D721Med (cell line): ENCODE results near the gene MEOX1.

ENCODE experiments used
- DNase-seq: peaks from one replicate; pipeline ENCODE4 v3.0.0; 2011; ENCODE audit warnings: low spot score; ENCODE audit not compliant: insufficient read length
- FAIRE-seq: peaks from 2 replicates; lab custom pipeline; 2011; peaks lifted over from hg19 to GRCh38; lab: Jason Lieb, UNC
- TF ChIP-seq, protein P1 (sequence below): IDR thresholded peaks from 2 replicates; pipeline ENCODE4 v1.5.1; 2012; ENCODE audit warnings: mild to moderate bottlenecking, control low read depth; ENCODE audit not compliant: insufficient read depth; ENCODE audit errors: missing control alignments

MEOX1 gene

DNA sequence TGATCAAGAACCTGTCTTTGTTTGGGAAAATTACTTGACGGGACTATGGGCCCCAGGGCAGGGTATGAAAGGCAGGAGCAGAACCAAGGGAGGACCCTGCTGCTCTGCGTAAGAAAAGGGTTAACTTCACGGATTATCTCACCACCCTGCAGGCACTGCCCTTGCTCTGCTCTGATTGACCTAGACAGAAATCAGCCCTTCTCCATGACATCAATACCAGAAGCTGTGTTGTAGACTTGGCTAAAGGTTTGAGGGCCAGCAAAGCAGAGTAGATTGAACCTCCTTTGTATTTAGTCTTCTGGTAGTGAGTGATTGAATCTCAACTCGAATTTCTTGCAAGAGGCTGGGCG is 62.7 kb downstream of the MEOX1 start:
- FAIRE-seq (no peak), DNase-seq (no peak)
- TF ChIP-seq, protein P1, sequence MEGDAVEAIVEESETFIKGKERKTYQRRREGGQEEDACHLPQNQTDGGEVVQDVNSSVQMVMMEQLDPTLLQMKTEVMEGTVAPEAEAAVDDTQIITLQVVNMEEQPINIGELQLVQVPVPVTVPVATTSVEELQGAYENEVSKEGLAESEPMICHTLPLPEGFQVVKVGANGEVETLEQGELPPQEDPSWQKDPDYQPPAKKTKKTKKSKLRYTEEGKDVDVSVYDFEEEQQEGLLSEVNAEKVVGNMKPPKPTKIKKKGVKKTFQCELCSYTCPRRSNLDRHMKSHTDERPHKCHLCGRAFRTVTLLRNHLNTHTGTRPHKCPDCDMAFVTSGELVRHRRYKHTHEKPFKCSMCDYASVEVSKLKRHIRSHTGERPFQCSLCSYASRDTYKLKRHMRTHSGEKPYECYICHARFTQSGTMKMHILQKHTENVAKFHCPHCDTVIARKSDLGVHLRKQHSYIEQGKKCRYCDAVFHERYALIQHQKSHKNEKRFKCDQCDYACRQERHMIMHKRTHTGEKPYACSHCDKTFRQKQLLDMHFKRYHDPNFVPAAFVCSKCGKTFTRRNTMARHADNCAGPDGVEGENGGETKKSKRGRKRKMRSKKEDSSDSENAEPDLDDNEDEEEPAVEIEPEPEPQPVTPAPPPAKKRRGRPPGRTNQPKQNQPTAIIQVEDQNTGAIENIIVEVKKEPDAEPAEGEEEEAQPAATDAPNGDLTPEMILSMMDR = no peak

DNA sequence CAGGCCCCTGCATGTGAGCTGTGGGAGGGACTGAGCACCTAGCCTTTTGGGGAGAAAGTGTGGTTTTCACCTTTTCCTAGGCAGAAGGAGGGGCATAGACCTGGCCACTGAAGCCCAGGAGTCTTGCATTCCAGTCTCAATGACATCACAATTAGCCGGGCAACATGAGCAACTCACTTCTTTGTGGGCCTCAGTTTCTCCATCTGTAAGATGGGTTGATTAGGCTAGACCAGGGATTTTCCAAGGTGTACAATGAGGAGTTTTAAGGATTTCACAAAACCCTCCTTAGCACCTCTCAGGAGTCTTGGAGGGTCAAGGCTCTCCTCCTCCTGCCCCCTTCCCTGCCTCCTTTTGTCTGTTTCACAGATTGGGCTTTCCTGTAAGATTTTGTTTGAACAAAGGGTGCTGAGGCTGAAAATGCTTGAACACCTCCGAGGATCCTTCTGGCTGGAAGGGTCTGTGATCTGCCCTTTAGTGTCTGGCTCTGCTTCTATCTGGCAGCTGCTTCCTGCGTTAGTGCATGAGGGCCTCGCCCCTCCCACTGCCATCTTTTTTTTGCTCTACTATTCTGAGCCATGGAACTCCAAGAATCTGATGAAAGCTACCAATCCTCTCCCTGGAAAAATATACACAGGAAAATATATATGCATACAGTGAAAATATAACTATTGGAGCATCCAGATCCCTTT is 63.2 kb downstream of the MEOX1 start:
- TF ChIP-seq, protein P1 = no peak
- no peak for FAIRE-seq
- DNase-seq = no peak

DNA sequence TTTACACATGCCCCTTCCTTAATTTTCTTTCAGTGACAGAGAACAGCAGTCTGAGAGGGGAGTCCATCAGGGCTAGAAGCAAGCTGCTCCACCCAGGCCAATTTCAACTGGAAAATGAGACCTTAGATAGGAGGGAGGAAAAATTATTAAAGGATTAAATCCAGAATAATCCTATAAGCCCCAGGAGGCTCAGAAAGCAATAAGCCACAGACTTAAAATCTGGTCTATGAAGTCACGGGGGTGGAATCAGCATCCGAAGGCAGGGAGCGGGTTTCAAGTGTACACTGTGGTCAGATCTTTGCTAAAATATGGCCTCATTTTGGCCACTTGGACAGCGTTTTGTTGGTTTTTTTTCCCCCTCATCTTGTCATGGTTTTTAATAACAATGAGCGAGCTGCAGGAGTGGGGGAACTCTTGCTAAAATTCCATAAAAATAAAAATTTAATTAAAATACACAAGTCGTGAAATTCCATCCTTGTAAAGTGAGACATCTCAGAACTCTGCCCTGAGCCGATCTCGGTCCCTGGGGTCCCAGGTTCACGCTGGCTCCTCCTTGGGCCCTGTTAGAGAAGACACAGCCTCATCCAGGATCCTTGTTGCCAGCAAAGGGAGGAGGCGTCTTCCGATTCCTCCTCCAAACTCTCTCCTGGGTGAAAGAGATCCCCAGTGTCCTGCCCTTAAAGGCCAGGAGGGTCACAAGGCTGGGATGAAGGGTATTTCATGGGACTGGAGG is 63.9 kb downstream of the MEOX1 start:
- FAIRE-seq (peak; percentile 95), DNase-seq (peak; percentile 84)
- TF ChIP-seq, protein P1 = no peak

DNA sequence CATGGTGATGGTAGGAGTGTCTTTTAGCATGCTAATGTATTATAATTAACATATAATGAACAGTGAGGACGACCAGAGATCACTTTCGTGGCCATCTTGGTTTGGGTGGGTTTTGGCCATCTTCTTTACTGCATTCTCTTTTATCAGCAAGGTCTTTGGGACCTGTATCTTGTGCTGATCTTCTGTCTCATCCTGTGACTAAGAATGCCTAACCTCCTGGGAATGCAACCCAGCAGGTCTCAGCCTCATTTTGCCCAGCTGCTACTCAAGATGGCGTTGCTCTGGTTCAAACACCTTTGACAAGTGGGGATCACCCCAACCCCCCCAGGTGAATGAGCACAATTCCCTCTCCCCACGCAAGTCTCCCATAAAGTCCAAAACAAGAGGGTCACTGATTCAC is 66.3 kb downstream of the MEOX1 start:
- no peak for FAIRE-seq
- DNase-seq = no peak
- TF ChIP-seq, protein P1 = no peak

DNA sequence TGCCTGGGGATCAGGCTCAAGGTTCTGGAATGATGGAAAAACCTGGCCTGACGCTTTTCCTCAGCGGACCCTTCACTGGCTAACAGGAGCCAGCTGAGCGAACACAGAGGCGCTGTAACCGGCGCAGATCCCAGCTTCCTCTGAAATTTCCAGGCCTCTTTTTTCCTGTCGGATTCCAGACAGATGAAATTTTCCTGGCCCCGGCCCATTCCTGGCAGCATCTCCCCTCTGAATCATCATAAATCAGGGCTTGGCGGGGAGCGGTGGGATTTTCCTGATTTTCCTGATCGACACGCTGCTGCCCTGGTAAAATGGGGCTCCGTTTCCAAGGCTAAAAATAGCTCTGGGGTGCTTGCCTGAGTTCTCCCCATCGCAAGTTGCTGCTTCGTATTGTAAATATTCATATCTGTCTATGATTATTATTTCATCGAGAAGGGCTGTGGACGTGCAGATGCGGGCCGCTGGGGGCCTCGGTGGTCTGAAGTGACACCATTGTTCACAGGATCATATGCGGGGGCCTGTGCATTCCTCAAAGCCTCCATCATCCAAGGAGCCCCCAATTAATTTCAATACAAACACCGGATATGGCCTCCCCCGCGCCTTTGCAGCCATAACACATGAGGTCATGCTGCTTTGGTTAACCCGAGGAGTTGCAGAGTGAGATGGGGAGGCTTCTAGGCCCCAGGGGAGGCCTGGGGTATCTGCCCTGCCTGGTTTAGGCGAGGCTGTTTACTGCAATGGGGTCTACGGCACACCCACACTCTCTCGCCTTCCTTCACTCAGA is 69.8 kb downstream of the MEOX1 start:
- FAIRE-seq (no peak), DNase-seq (no peak)
- TF ChIP-seq, protein P1 = no peak

DNA sequence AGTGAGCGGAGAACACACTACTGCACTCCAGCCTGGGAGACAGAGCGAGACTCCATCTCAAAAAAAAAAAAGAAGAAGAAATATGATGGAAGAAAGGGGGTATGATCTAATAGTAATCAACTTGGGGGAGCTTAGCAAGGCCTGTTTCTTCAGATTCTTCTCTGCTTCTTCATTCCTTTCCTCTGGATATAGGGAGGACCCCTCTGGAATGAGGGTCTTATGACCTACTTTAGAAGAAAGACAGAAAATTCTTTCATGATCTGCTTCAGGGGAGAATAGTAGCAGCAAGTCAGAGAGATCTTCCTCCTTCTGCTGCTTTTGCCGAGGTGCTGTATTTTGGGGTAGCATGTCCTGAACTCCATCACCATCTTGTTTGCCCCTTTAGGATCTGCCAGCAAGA is 70.7 kb downstream of the MEOX1 start:
- no peak for DNase-seq
- no peak for FAIRE-seq
- TF ChIP-seq, protein P1 = no peak
